DOHH2 (cell line): Measurements from ENCODE around the gene LRMDA.

Experiments used
- H3F3A ChIP-seq: fragments of 200-600 bp; sonication (generic), shearing (Covaris generic); 2 replicates; pipeline ENCODE4 v1.6.0; 2016; ENCODE audit warnings: antibody characterized with exemption, mild to moderate bottlenecking; ENCODE audit not compliant: control insufficient read depth, insufficient read depth
- H3K27ac ChIP-seq: fragments of 200-600 bp; sonication (generic); 2 replicates; pipeline ENCODE4 v1.5.1; 2014; ENCODE audit warnings: low read depth, mild to moderate bottlenecking, low read length, moderate library complexity
- H3K27me3 ChIP-seq: fragments of 200-600 bp; sonication (generic); 2 replicates; pipeline ENCODE4 v1.6.1; 2014; ENCODE audit warnings: mild to moderate bottlenecking, low read length, mixed read lengths; ENCODE audit not compliant: control insufficient read depth
- H3K36me3 ChIP-seq: fragments of 200-600 bp; sonication (generic); 2 replicates; pipeline ENCODE4 v1.6.1; 2014; ENCODE audit warnings: mild to moderate bottlenecking, low read length, moderate library complexity, mixed read lengths; ENCODE audit not compliant: control insufficient read depth
- H3K4me1 ChIP-seq: fragments of 200-600 bp; sonication (generic); 2 replicates; pipeline ENCODE4 v1.6.1; 2014; ENCODE audit warnings: mild to moderate bottlenecking, low read length, mixed read lengths; ENCODE audit not compliant: control insufficient read depth
- H3K4me2 ChIP-seq: fragments of 200-600 bp; sonication (generic); 2 replicates; pipeline ENCODE4 v1.6.0; 2014; ENCODE audit warnings: mild to moderate bottlenecking, low read length, moderate library complexity
- H3K4me3 ChIP-seq: fragments of 200-600 bp; sonication (generic); 2 replicates; pipeline ENCODE4 v1.5.1; 2014; ENCODE audit warnings: mild to moderate bottlenecking, low read length, mixed read lengths
- H3K79me2 ChIP-seq: fragments of 200-600 bp; sonication (generic); 2 replicates; pipeline ENCODE4 v1.6.1; 2014; ENCODE audit warnings: mild to moderate bottlenecking, low read length, mixed read lengths; ENCODE audit not compliant: control insufficient read depth
- H3K9me2 ChIP-seq: fragments of 200-600 bp; sonication (generic); replicated peaks from 2 replicates; pipeline ENCODE4 v1.6.1; 2014; ENCODE audit warnings: mild to moderate bottlenecking, low read length, mixed read lengths; ENCODE audit not compliant: control insufficient read depth
- H3K9me3 ChIP-seq: fragments of 200-600 bp; sonication (generic); 2 replicates; pipeline ENCODE4 v1.6.1; 2014; ENCODE audit warnings: antibody characterized with exemption, low read length, mixed read lengths; ENCODE audit not compliant: control insufficient read depth, insufficient read depth
- H4K20me1 ChIP-seq: fragments of 200-600 bp; sonication (generic); 2 replicates; pipeline ENCODE4 v1.6.0; 2014; ENCODE audit warnings: low read depth, mild to moderate bottlenecking, antibody characterized with exemption, low read length, moderate library complexity; ENCODE audit not compliant: control insufficient read depth, insufficient read depth
- CTCF ChIP-seq: fragments of 200-600 bp; sonication (generic); IDR thresholded peaks from one replicate; pipeline ENCODE4 v1.5.1; 2014; ENCODE audit warnings: antibody characterized with exemption, mild to moderate bottlenecking, low read depth, low read length; ENCODE audit not compliant: poor library complexity, severe bottlenecking
- EZH2phosphoT487 ChIP-seq: fragments of 200-600 bp; sonication (generic); IDR thresholded peaks from 2 replicates; pipeline ENCODE4 v1.6.1; 2017; ENCODE audit warnings: borderline replicate concordance, mild to moderate bottlenecking, antibody characterized with exemption, low read length, moderate library complexity, mixed read lengths

Gene LRMDA

GRCh38 chr10:75950997-75951589 lies 519.7 kb downstream of the LRMDA start:
- H3F3A ChIP-seq: no peaks in the 10 kb centered on the region
- no peaks in the 10 kb centered on the region for H3K36me3 ChIP-seq
- no peak for TF ChIP-seq CTCF
- TF ChIP-seq EZH2phosphoT487: no peak
- no peaks in the 10 kb centered on the region for H3K4me1 ChIP-seq
- no peaks in the 10 kb centered on the region for H3K9me2 ChIP-seq
- no peaks in the 10 kb centered on the region for H4K20me1 ChIP-seq
- no peaks in the 10 kb centered on the region for H3K27me3 ChIP-seq
- no peak overlapping the region for H3K4me3 ChIP-seq
- no peak overlapping the region for H3K4me2 ChIP-seq
- no peak overlapping the region for H3K27ac ChIP-seq
- no peaks in the 10 kb centered on the region for H3K9me3 ChIP-seq
- H3K79me2 ChIP-seq: no peaks in the 10 kb centered on the region

- Histone ChIP-seq H3K27ac (no peak overlapping the region), H3K79me2 (no peaks in the 10 kb centered on the region), H3K4me2 (no peak overlapping the region), H3K4me1 (no peaks in the 10 kb centered on the region), H3K9me2 (no peaks in the 10 kb centered on the region), H3K36me3 (no peaks in the 10 kb centered on the region), H3K4me3 (no peak overlapping the region), H3K27me3 (no peaks in the 10 kb centered on the region), H4K20me1 (no peaks in the 10 kb centered on the region), H3K9me3 (no peaks in the 10 kb centered on the region), H3F3A (no peaks in the 10 kb centered on the region)
- TF ChIP-seq CTCF (no peak), EZH2phosphoT487 (no peak)
Observed at GRCh38 chr10:75951627-75952026, 520.2 kb downstream of the LRMDA start.

GRCh38 chr10:75952093-75952492 lies 520.7 kb downstream of the LRMDA start:
- H3K79me2 ChIP-seq: no peaks in the 10 kb centered on the region
- no peak overlapping the region for H3K4me3 ChIP-seq
- no peak overlapping the region for H3K4me2 ChIP-seq
- no peaks in the 10 kb centered on the region for H3F3A ChIP-seq
- no peak overlapping the region for H3K27ac ChIP-seq
- no peaks in the 10 kb centered on the region for H3K4me1 ChIP-seq
- H3K9me2 ChIP-seq: no peaks in the 10 kb centered on the region
- no peaks in the 10 kb centered on the region for H3K9me3 ChIP-seq
- H3K36me3 ChIP-seq: no peaks in the 10 kb centered on the region
- H4K20me1 ChIP-seq: no peaks in the 10 kb centered on the region
- TF ChIP-seq EZH2phosphoT487 (no peak), CTCF (no peak)
- no peaks in the 10 kb centered on the region for H3K27me3 ChIP-seq

DNA sequence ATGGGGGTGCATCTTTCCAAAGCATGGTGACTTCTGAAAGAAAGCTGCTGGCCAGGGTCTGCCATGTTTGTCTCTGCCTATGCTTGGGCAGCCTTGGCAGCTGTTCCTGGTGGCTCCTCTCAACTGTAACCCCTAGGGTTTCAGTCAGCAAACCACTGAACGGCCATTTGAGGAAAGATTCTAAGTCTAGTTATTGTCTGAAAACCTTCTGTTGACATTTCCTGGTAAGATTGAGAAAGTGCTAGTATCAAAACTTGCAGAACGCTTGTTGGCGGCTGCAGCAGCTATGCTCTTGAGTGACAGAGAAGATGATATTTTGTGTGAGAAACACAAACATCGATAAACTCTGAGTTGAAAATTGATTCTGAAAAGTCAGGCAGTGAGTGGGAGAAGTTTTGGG lies 523.1 kb downstream of the LRMDA start:
- Histone ChIP-seq H3F3A (no peaks in the 10 kb centered on the region), H3K27ac (no peak overlapping the region), H3K9me3 (no peaks in the 10 kb centered on the region), H3K79me2 (no peaks in the 10 kb centered on the region), H3K9me2 (no peaks in the 10 kb centered on the region), H3K4me1 (no peaks in the 10 kb centered on the region), H3K4me3 (no peak overlapping the region), H3K27me3 (no peaks in the 10 kb centered on the region), H4K20me1 (no peaks in the 10 kb centered on the region), H3K36me3 (no peaks in the 10 kb centered on the region), H3K4me2 (no peak overlapping the region)
- TF ChIP-seq CTCF: no peak
- no peak for TF ChIP-seq EZH2phosphoT487
